Measurements from ENCODE around the gene DXO. TPM values are rescaled to one million over a fixed set of nuclear protein-coding genes. Genes with fewer than 3 reads are reported as not detected.
"Not testable (repeated sequence)": the region's sequence is repeated elsewhere in the genome, so short reads cannot be mapped to it uniquely, and the experiment has no call there.

DXO gene
- 36.7 and 44.9 TPM in 2 replicates for total RNA-seq
- 37.6 and 49.9 TPM in 2 replicates for polyA plus RNA-seq

- DNase-seq (ENCODE audit: low read depth in 1 of 2, low spot score in 1 of 2), result peak; percentile 99 to 100
- Histone ChIP-seq H3K4me1 (ENCODE audit: low read depth) (peaks cover 5% of the 10 kb centered on the region), H3K27me3 (no peaks in the 10 kb centered on the region), H3K36me3 (peaks cover 4% of the 10 kb centered on the region), H3K4me3 (peak within 1 kb of the TSS; percentile 67), H3K9me3 (ENCODE audit: low read depth) (no peaks in the 10 kb centered on the region), H3K27ac (peak within 1 kb of the TSS; percentile 87)
- no peak for TF ChIP-seq CTCF (IDR thresholded peaks at IDR 0.05; ENCODE audit: low read depth, low read length)
Measured at GRCh38 chr6:31971993-31972708, at the start of gene DXO. Gene DXO (minus strand): TSS chr6:31972138. CDS start chr6:31971675, 463 bp downstream.

- not testable (repeated sequence) for H3K36me3 ChIP-seq; DNase-seq (ENCODE audit: low read depth in 1 of 2, low spot score in 1 of 2); H3K4me3 ChIP-seq; H3K9me3 ChIP-seq (ENCODE audit: low read depth); H3K27me3 ChIP-seq; H3K27ac ChIP-seq; H3K4me1 ChIP-seq (ENCODE audit: low read depth)
Measured at GRCh38 chr6:32014547-32014946, 42.6 kb upstream of the DXO start, which contains the start of gene C4B. Gene C4B (plus strand): TSS chr6:32014795. CDS start chr6:32014846, 51 bp downstream.

- not testable (repeated sequence) for H3K27me3 ChIP-seq; H3K27ac ChIP-seq; DNase-seq (ENCODE audit: low read depth in 1 of 2, low spot score in 1 of 2); H3K4me1 ChIP-seq (ENCODE audit: low read depth); H3K9me3 ChIP-seq (ENCODE audit: low read depth); H3K4me3 ChIP-seq; H3K36me3 ChIP-seq
Measured at GRCh38 chr6:32013738-32014137, 41.8 kb upstream of the DXO start.

- not testable (repeated sequence) for H3K9me3 ChIP-seq (ENCODE audit: low read depth); H3K36me3 ChIP-seq
- peak in 1 of 2 donors; percentile 3 for DNase-seq (ENCODE audit: low read depth in 1 of 2, low spot score in 1 of 2)
Measured at GRCh38 chr6:32012941-32013617, 41.1 kb upstream of the DXO start.

GRCh38 chr6:32010856-32011530, 39.1 kb upstream of the DXO start:
- not testable (repeated sequence) for H3K4me3 ChIP-seq; H3K36me3 ChIP-seq; H3K9me3 ChIP-seq (ENCODE audit: low read depth); DNase-seq (ENCODE audit: low read depth in 1 of 2, low spot score in 1 of 2); H3K27ac ChIP-seq; H3K4me1 ChIP-seq (ENCODE audit: low read depth); H3K27me3 ChIP-seq

More at GRCh38 chr6:32012941-32013617, 41.1 kb upstream of the DXO start:
- H3K27me3 ChIP-seq; H3K4me3 ChIP-seq; H3K4me1 ChIP-seq (ENCODE audit: low read depth); H3K27ac ChIP-seq: not testable (repeated sequence)

GRCh38 chr6:32009537-32009936, 37.6 kb upstream of the DXO start:
- H3K4me1 ChIP-seq (ENCODE audit: low read depth); H3K4me3 ChIP-seq; DNase-seq (ENCODE audit: low read depth in 1 of 2, low spot score in 1 of 2); H3K27me3 ChIP-seq; H3K36me3 ChIP-seq; H3K9me3 ChIP-seq (ENCODE audit: low read depth); H3K27ac ChIP-seq: not testable (repeated sequence)

GRCh38 chr6:32008616-32009015, 36.7 kb upstream of the DXO start:
- not testable (repeated sequence) for DNase-seq (ENCODE audit: low read depth in 1 of 2, low spot score in 1 of 2); H3K27me3 ChIP-seq; H3K4me3 ChIP-seq; H3K27ac ChIP-seq; H3K9me3 ChIP-seq (ENCODE audit: low read depth); H3K4me1 ChIP-seq (ENCODE audit: low read depth); H3K36me3 ChIP-seq

GRCh38 chr6:32008037-32008436, 36.1 kb upstream of the DXO start:
- H3K27me3 ChIP-seq; H3K9me3 ChIP-seq (ENCODE audit: low read depth); H3K4me1 ChIP-seq (ENCODE audit: low read depth); H3K4me3 ChIP-seq; H3K36me3 ChIP-seq; H3K27ac ChIP-seq; DNase-seq (ENCODE audit: low read depth in 1 of 2, low spot score in 1 of 2): not testable (repeated sequence)

- H3K27me3 ChIP-seq; H3K4me3 ChIP-seq; H3K9me3 ChIP-seq (ENCODE audit: low read depth); H3K36me3 ChIP-seq; H3K4me1 ChIP-seq (ENCODE audit: low read depth); H3K27ac ChIP-seq; DNase-seq (ENCODE audit: low read depth in 1 of 2, low spot score in 1 of 2): not testable (repeated sequence)
Measured at GRCh38 chr6:32007086-32007485, 35.1 kb upstream of the DXO start.

- not testable (repeated sequence) for H3K4me1 ChIP-seq (ENCODE audit: low read depth); DNase-seq (ENCODE audit: low read depth in 1 of 2, low spot score in 1 of 2); H3K36me3 ChIP-seq; H3K27ac ChIP-seq; H3K9me3 ChIP-seq (ENCODE audit: low read depth); H3K4me3 ChIP-seq; H3K27me3 ChIP-seq
Measured at GRCh38 chr6:32005991-32006529, 34.1 kb upstream of the DXO start.

GRCh38 chr6:32005538-32005880, 33.6 kb upstream of the DXO start:
- not testable (repeated sequence) for H3K27me3 ChIP-seq; H3K4me3 ChIP-seq; DNase-seq (ENCODE audit: low read depth in 1 of 2, low spot score in 1 of 2); H3K36me3 ChIP-seq; H3K27ac ChIP-seq; H3K4me1 ChIP-seq (ENCODE audit: low read depth); H3K9me3 ChIP-seq (ENCODE audit: low read depth)

- H3K9me3 ChIP-seq (ENCODE audit: low read depth); H3K27ac ChIP-seq; H3K4me3 ChIP-seq; H3K36me3 ChIP-seq; H3K4me1 ChIP-seq (ENCODE audit: low read depth); H3K27me3 ChIP-seq; DNase-seq (ENCODE audit: low read depth in 1 of 2, low spot score in 1 of 2): not testable (repeated sequence)
Measured at GRCh38 chr6:32004864-32005537, 33.1 kb upstream of the DXO start.
